NCI-H446 (cell line): Measurements from ENCODE around the gene NTNG2.
A peak's percentile ranks its signal among the peaks of the same experiment; 100 is the strongest.

Experiments used
- DNase-seq, 2 experiments: peaks; one replicate each; lab custom pipeline; 2025; lab: John Stamatoyannopoulos, UW

Gene NTNG2

GRCh38 chr9:132171702-132172101 lies 9.8 kb downstream of the NTNG2 start:
- no peak for DNase-seq

- no peak for DNase-seq
These were observed 10.3 kb downstream of the NTNG2 start for GRCh38 chr9:132172185-132172584.

- DNase-seq = no peak
These were observed 13.6 kb downstream of the NTNG2 start for GRCh38 chr9:132175431-132175830.

GRCh38 chr9:132176338-132176737 lies 14.5 kb downstream of the NTNG2 start:
- DNase-seq = no peak

- DNase-seq = peak; percentile 50 to 76
These were observed 20.0 kb downstream of the NTNG2 start for GRCh38 chr9:132181796-132182313.

GRCh38 chr9:132182314-132183091 lies 20.6 kb downstream of the NTNG2 start:
- peak; percentile 70 to 76 for DNase-seq

GRCh38 chr9:132183134-132183533 lies 21.3 kb downstream of the NTNG2 start:
- DNase-seq = peak in 1 of 2 experiments; percentile 35

GRCh38 chr9:132183715-132184114 lies 21.9 kb downstream of the NTNG2 start:
- no peak for DNase-seq

- DNase-seq = no peak
These were observed 22.3 kb downstream of the NTNG2 start for GRCh38 chr9:132184124-132184523.

GRCh38 chr9:132185073-132186009 lies 23.5 kb downstream of the NTNG2 start:
- DNase-seq = no peak

GRCh38 chr9:132187121-132187620 lies 25.3 kb downstream of the NTNG2 start:
- DNase-seq = no peak

GRCh38 chr9:132190966-132191365 lies 29.1 kb downstream of the NTNG2 start:
- DNase-seq = no peak

- DNase-seq = peak; percentile 24 to 48
These were observed 30.9 kb downstream of the NTNG2 start for GRCh38 chr9:132192728-132193127.

- peak; percentile 11 to 78 for DNase-seq
These were observed 31.6 kb downstream of the NTNG2 start for GRCh38 chr9:132193227-132194124.

GRCh38 chr9:132194508-132194907 lies 32.6 kb downstream of the NTNG2 start:
- DNase-seq = peak in 1 of 2 experiments; percentile 12

- DNase-seq = no peak
These were observed 35.5 kb downstream of the NTNG2 start for GRCh38 chr9:132197315-132197714.

GRCh38 chr9:132197856-132198550 lies 36.1 kb downstream of the NTNG2 start:
- DNase-seq = no peak

GRCh38 chr9:132199056-132199455 lies 37.2 kb downstream of the NTNG2 start:
- DNase-seq = no peak

GRCh38 chr9:132200706-132201105 lies 38.8 kb downstream of the NTNG2 start:
- DNase-seq = no peak

- no peak for DNase-seq
These were observed 39.3 kb downstream of the NTNG2 start for GRCh38 chr9:132201139-132201538.
